ENCODE results near the gene MIPOL1. TPM values are rescaled to one million over a fixed set of nuclear protein-coding genes. Genes with fewer than 3 reads are reported as not detected.

The MIPOL1 gene
- total and polyA plus RNA-seq, 2 of the 13 experiments (the other 11 are each of a cell fraction or from before 2014, with no cell fraction given), result 8.6 to 34.2 TPM

DNA sequence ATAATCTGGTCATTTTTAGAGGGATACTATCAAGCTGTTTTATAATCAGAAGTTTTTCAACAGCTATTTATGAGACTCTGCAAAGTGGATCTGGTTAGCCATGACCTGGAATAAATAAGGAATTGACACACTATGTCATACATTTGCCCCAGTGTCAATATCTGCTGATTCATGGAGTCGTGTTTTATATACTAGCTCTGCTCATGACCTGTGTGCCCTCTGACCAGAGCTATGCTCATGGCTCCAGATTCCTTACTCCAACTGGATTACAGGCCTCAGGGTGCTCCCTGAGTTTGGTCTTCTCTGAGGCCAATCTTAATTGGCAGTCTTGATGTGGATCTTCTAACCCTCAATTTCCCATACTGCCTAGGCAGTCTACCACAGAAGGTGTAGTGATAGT lies 256.2 kb downstream of the MIPOL1 start (continued):
- TF ChIP-seq, protein P1, sequence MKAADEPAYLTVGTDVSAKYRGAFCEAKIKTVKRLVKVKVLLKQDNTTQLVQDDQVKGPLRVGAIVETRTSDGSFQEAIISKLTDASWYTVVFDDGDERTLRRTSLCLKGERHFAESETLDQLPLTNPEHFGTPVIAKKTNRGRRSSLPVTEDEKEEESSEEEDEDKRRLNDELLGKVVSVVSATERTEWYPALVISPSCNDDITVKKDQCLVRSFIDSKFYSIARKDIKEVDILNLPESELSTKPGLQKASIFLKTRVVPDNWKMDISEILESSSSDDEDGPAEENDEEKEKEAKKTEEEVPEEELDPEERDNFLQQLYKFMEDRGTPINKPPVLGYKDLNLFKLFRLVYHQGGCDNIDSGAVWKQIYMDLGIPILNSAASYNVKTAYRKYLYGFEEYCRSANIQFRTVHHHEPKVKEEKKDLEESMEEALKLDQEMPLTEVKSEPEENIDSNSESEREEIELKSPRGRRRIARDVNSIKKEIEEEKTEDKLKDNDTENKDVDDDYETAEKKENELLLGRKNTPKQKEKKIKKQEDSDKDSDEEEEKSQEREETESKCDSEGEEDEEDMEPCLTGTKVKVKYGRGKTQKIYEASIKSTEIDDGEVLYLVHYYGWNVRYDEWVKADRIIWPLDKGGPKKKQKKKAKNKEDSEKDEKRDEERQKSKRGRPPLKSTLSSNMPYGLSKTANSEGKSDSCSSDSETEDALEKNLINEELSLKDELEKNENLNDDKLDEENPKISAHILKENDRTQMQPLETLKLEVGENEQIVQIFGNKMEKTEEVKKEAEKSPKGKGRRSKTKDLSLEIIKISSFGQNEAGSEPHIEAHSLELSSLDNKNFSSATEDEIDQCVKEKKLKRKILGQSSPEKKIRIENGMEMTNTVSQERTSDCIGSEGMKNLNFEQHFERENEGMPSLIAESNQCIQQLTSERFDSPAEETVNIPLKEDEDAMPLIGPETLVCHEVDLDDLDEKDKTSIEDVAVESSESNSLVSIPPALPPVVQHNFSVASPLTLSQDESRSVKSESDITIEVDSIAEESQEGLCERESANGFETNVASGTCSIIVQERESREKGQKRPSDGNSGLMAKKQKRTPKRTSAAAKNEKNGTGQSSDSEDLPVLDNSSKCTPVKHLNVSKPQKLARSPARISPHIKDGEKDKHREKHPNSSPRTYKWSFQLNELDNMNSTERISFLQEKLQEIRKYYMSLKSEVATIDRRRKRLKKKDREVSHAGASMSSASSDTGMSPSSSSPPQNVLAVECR (CRISPR knock-in tag; IDR thresholded peaks at IDR 0.05; ENCODE audit: borderline replicate concordance), result no peak
- TF ChIP-seq ZNF678 (CRISPR knock-in tag; IDR thresholded peaks at IDR 0.05) (no peak), ZNF225 (CRISPR knock-in tag; IDR thresholded peaks at IDR 0.05) (no peak), ZMYM4 (CRISPR knock-in tag; IDR thresholded peaks at IDR 0.05) (peak; percentile 54; the same call in 1 of the 2 replicates), MAFF (IDR thresholded peaks at IDR 0.05; ENCODE audit: low read depth, low read length) (no peak), ZBTB38 (CRISPR knock-in tag; IDR thresholded peaks at IDR 0.05) (no peak)
- TF ChIP-seq, protein P2, sequence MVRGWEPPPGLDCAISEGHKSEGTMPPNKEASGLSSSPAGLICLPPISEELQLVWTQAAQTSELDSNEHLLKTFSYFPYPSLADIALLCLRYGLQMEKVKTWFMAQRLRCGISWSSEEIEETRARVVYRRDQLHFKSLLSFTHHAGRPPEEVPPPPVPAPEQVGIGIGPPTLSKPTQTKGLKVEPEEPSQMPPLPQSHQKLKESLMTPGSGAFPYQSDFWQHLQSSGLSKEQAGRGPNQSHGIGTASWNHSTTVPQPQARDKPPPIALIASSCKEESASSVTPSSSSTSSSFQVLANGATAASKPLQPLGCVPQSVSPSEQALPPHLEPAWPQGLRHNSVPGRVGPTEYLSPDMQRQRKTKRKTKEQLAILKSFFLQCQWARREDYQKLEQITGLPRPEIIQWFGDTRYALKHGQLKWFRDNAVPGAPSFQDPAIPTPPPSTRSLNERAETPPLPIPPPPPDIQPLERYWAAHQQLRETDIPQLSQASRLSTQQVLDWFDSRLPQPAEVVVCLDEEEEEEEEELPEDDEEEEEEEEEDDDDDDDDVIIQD (CRISPR knock-in tag; IDR thresholded peaks at IDR 0.05; ENCODE audit: low read depth), result peak; percentile 85; the same call in 1 of the 2 replicates

DNA sequence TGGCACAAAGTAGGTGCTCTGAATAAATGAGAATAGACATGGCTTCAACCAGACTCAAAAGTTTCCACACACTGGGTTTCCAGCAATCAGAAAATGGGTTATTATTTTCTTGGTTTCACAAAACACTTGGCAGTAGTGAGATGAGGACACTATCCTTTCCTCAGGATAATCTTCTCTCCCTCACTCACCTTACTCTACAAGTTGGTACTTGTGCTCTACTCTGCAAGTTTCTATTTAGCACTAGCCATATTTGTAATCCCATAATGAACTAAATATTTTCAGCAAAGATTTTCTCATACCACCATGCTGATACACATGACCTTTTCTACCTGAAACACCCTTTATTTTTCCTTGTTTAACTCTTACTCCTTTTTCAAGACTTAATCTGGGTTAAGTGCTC lies 259.6 kb downstream of the MIPOL1 start:
- ChIA-PET POLR2A (no interaction called here), CTCF (ENCODE audit: low intra/inter-chr PET ratio, low total read pairs) (no interaction called here)
- DNase-seq (ENCODE audit: low spot score) (no peak), FAIRE-seq (no peak), ATAC-seq (no peak)
- in situ Hi-C loops (cut with HindIII; ENCODE audit: extremely low pct_ligation_motif_present, low pct_unique_long_range_greater_than_20kb) (no loop called here), intact Hi-C loops (cut with micrococcal nuclease; ENCODE audit: unreplicated experiment) (no loop called here)
- peaks cover 23% of the 10 kb centered on the region for H3K9me3 ChIP-seq (ENCODE audit: low read length)
- no TSS peak for BruUV-seq (replicated peaks)
- H3K9ac ChIP-seq (ENCODE audit: insufficient read depth, low read depth, low read length), result no peak overlapping the region
- H3K4me3 ChIP-seq (replicated peaks in 1 of 3; ENCODE audit: insufficient read depth in 1 of 3, low read depth in 2 of 3, low read length in 3 of 3), result no peak overlapping the region
- no peaks in the 10 kb centered on the region for H3K27me3 ChIP-seq (ENCODE audit: control insufficient read depth in 1 of 2, insufficient read depth in 2 of 2, low read length in 2 of 2)
- no peak overlapping the region for H3K27ac ChIP-seq (ENCODE audit: extremely low read length, insufficient read depth, low read length)
- no peaks in the 10 kb centered on the region for H3K36me3 ChIP-seq (replicated peaks in 1 of 2; ENCODE audit: control insufficient read depth in 1 of 2, insufficient read depth in 2 of 2, low read length in 2 of 2)
- H3K79me2 ChIP-seq (ENCODE audit: insufficient read depth, low read length), result no peaks in the 10 kb centered on the region
- no peak overlapping the region for H2AFZ ChIP-seq (ENCODE audit: low read length)
- H4K20me1 ChIP-seq (ENCODE audit: insufficient read depth, low read length), result no peaks in the 10 kb centered on the region
- no peaks in the 10 kb centered on the region for H3K4me1 ChIP-seq (ENCODE audit: insufficient read depth, low read length)
- H3K4me2 ChIP-seq (ENCODE audit: low read depth, low read length), result no peak overlapping the region
- TF ChIP-seq ZNF567 (CRISPR knock-in tag; IDR thresholded peaks at IDR 0.05; ENCODE audit: borderline replicate concordance) (no peak), POLR2G (IDR thresholded peaks at IDR 0.05; ENCODE audit: low read depth, low read length) (no peak), ZNF33A (CRISPR knock-in tag; IDR thresholded peaks at IDR 0.05; ENCODE audit: borderline replicate concordance) (no peak), ZNF7 (CRISPR knock-in tag; IDR thresholded peaks at IDR 0.05) (peak; percentile 80; the same call in 1 of the 2 replicates)
- TF ChIP-seq, protein P3, sequence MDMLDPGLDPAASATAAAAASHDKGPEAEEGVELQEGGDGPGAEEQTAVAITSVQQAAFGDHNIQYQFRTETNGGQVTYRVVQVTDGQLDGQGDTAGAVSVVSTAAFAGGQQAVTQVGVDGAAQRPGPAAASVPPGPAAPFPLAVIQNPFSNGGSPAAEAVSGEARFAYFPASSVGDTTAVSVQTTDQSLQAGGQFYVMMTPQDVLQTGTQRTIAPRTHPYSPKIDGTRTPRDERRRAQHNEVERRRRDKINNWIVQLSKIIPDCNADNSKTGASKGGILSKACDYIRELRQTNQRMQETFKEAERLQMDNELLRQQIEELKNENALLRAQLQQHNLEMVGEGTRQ (IDR thresholded peaks at IDR 0.05; ENCODE audit: low read depth, low read length), result no peak
- TF ChIP-seq, protein P3 (CRISPR knock-in tag; IDR thresholded peaks at IDR 0.05; ENCODE audit: borderline replicate concordance), result no peak
